GM08714 (cell line): Measurements from ENCODE around the gene FFAR2.

Experiments
- H3K4me3 ChIP-seq: fragments of 200-500 bp; sonication (Bioruptor generic); 2 replicates; pipeline ENCODE4 v1.5.1; 2014; ENCODE audit warnings: mild to moderate bottlenecking, low read length, inconsistent platforms
- ZNF274 ChIP-seq: IDR thresholded peaks from 2 replicates; pipeline ENCODE4 v1.6.1; 2012; ENCODE audit warnings: mild to moderate bottlenecking, low read depth, low read length

Gene FFAR2

DNA sequence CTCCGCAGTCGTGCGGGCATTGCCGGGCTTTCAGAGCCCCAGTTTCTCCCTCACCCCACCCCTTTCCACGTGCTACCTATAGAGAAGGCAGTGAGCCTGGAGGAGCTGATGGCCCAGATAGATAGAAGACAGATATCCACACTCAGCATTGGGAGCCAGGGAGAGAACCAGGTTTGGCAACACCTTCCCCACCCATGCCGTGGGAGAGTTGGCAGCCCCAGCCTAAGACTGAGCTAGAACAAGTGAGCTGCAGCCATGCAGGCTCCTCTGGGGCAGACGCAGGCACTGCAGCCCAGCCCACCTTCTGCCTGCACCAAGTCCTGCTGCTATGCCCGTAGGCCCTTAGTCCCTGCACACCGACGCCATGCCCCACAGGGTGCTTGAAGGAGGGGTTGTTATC is 52.6 kb downstream of the FFAR2 start:
- TF ChIP-seq ZNF274, result no peak
- no peak overlapping the region for H3K4me3 ChIP-seq
